Heart right ventricle (tissue), 16 donors: ENCODE measurements around the gene DDX20. TPM values are rescaled to one million over a fixed set of nuclear protein-coding genes. Genes with fewer than 3 reads are reported as not detected.

ENCODE experiments used
- ATAC-seq, 8 donors: fragments of 200-7000 bp; cut with Tn5 transposase; one replicate each; pipeline ENCODE4 v1.9.1; 2020; ENCODE audit warnings: mild to moderate bottlenecking in 8 of 8, moderate library complexity in 8 of 8, moderate number of reproducible peaks in 1 of 8
- DNase-seq, 2 donors: peaks; one replicate each; pipeline ENCODE4 v3.0.0-alpha.2; 2020
- H3K27ac ChIP-seq, 10 donors: fragments of 200-600 bp; sonication (generic) in 2 of 10; one replicate each; pipeline versions ENCODE4 v1.5.0 to v1.8.0; 2020 to 2022; ENCODE audit warnings: mild to moderate bottlenecking in 3 of 10
- H3K27me3 ChIP-seq, 7 donors: fragments of 200-600 bp; one replicate each; pipeline ENCODE4 v1.8.0; 2021 to 2022; ENCODE audit warnings: mild to moderate bottlenecking in 2 of 7
- H3K36me3 ChIP-seq, 9 donors: fragments of 200-600 bp; sonication (generic) in 1 of 9; one replicate each; pipeline versions ENCODE4 v1.5.0 to v1.8.0; 2020 to 2022; ENCODE audit warnings: mild to moderate bottlenecking in 2 of 9
- H3K4me1 ChIP-seq, 9 donors: fragments of 200-600 bp; sonication (generic) in 1 of 9; one replicate each; pipeline versions ENCODE4 v1.5.0 to v1.8.0; 2020 to 2022; ENCODE audit warnings: mild to moderate bottlenecking in 4 of 9
- H3K4me3 ChIP-seq, 10 donors: fragments of 200-600 bp; sonication (generic) in 2 of 10; one replicate each; pipeline versions ENCODE4 v1.5.0 to v1.8.0; 2020 to 2022; ENCODE audit warnings: mild to moderate bottlenecking in 7 of 10, moderate library complexity in 2 of 10
- H3K9me3 ChIP-seq, 11 donors: fragments of 200-600 bp in 10 of 11; sonication (generic) in 2 of 11; one replicate each; pipeline versions ENCODE4 v1.5.0 to v1.8.0; 2013 to 2022; ENCODE audit warnings: mild to moderate bottlenecking in 2 of 11, control low read depth in 1 of 11, moderate library complexity in 1 of 11
- CTCF ChIP-seq, 9 donors: fragments of 200-600 bp; sonication (generic) in 2 of 9; IDR thresholded peaks; one replicate each; pipeline versions ENCODE4 v1.5.0 to v1.8.0; 2021 to 2022; ENCODE audit warnings: antibody characterized with exemption in 9 of 9, mild to moderate bottlenecking in 5 of 9, moderate library complexity in 1 of 9
- WGBS, 2 donors: extraction: QIAGEN DNeasy Blood & Tissue Kit; methylation state at CpG; one replicate each; pipeline ENCODE4 v1.1.7; 2013; ENCODE audit warnings: inconsistent platforms in 1 of 2; 5-methylcytosine and 5-hydroxymethylcytosine counted together
- intact Hi-C, 10 donors: fragments of 100-400 bp; cut with DNase I; formaldehyde crosslinking; loops; one replicate each; pipeline versions ENCODE4 v1.11.1 to v1.14.2; 2022
- polyA plus RNA-seq, 2 donors: library from polyadenylated mRNA; stranded (reverse); fragments of 200-250 nt; gene quantifications; one replicate each; pipeline ENCODE4 v1.2.3, GENCODE V29; 2013
- total RNA-seq, 10 donors: library from RNA; stranded (reverse); fragmentation: NEBNext Ultra II Directional in 3 of 10; extraction: Animal tissue kit (Norgen Biotek cat#: 25700) in 3 of 10; gene quantifications; one replicate each; pipeline versions ENCODE4 v1.2.1 to v1.2.4, GENCODE V29; 2021 to 2023
- donor health status: Arrhythmogenic right ventricular cardiomyopathy.
- donor health status: ischemic (EF 13 %, LVEDD 7.1; RV severe dilation, severe dysfunction).
- donor health status: healthy with polysubstance abuse.
- donor health status: DM: no; HTN: yes; CAD: no.
- donor health status: DM: no; HTN: no; CAD: no.
- donor health status: ischemic (EF 25% LVEDD 6.9; RV normal size, moderate dysfunction).
- donor health status: ischemic (EF 25% LVEDD 5.7; RV mildly dilated, moderate dysfunction).
- donor health status: healthy.
- donor health status: DM: yes; HTN: yes; CAD: no.
- donor health status: Ischemic cardiomyopathy.
- donor health status: ischemic (EF 35%, LVEDD 5.7; RV mildly dilated, moderate dysfunction).
- donor health status: nonischemic (EF 11% LVEDD 7.7; RV severe dilation, severe dysfunction).
- donor health status: DM: yes; HTN: yes; CAD: no.
- donor health status: PGD.
- donor health status: ischemic (EF 29% LVEDD 5.4; RV normal size, mild dysfunction).
- donor health status: nonischemic (EF 23%, LVEDD 6.1; RV moderate dilation, normal function).

The DDX20 gene
- total and polyA plus RNA-seq, 12 donors, result 4.0 to 10.0 (median 6.4) TPM

DNA sequence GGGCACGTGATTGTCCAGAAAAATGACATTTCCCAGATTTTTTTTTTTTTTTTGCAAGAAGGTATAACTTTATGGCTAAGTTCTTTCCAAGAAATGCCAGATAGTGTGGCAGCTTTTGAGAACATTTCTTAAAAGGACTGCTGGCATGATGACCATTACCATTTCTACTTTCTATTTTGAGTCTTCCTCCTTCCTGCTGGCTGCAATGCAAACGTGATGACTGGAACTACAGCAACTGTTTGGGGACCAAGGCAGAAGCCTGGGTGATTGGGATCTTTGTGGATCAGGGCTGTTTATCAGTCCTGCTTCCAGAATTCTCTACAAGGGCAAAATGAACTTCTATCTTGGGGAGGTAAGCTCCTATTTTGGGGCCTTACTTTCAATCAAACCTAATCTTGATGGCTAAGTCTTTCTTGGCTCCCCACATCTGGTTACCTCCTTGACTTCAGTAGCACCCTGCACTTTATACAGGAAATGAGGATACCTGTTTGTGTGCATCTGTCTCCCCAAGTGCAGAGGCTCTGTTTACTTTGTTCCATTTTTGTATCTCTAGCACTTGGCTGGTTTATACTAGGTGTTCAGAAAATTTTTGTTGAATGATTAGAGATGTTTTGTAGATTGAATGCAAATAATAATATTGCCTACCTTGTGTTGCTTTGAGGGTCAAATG, 3.7 kb upstream of the DDX20 start:
- no peak for ATAC-seq
- intact Hi-C loops, result loop anchor here in 2 of 10 donors (5.0 to 10.0 kb wide), 2 partner anchors 35 to 247 kb away; partner anchors contain the start of genes ADORA3 (in 1 of the 2) and TMIGD3 (in 1 of the 2)
- Histone ChIP-seq H3K27me3 (no peaks in the 10 kb centered on the region), H3K4me1 (peaks cover 0 to 34% (median 16%) of the 10 kb centered on the region in 9 donors), H3K27ac (no peak overlapping the region), H3K36me3 (peaks cover 0 to 3% (median 0%) of the 10 kb centered on the region in 9 donors), H3K9me3 (no peaks in the 10 kb centered on the region), H3K4me3 (no peak overlapping the region)
- WGBS, 2 donors, result 44 to 57% methylated on average over 2 of the region's 2 CpGs
- no peak for DNase-seq
- no peak for TF ChIP-seq CTCF (IDR thresholded peaks at IDR 0.05)

GRCh38 chr1:111754984-111755330, 744 bp upstream of the DDX20 start:
- Histone ChIP-seq H3K27ac (peak overlapping the region; percentile 73 to 96 (median 92)), H3K9me3 (no peaks in the 10 kb centered on the region), H3K4me3 (peak overlapping the region; percentile 58 to 90 (median 80)), H3K4me1 (peaks cover 0 to 47% (median 21%) of the 10 kb centered on the region in 9 donors), H3K36me3 (peaks cover 0 to 30% (median 10%) of the 10 kb centered on the region in 9 donors), H3K27me3 (no peaks in the 10 kb centered on the region)
- no peak for TF ChIP-seq CTCF (IDR thresholded peaks at IDR 0.05)
- intact Hi-C loops, result loop anchor here in 8 of 10 donors (1.0 to 10.0 kb wide), 9 partner anchors 16 to 273 kb away; partner anchors contain the start of genes ADORA3 (in 1 of the 8), INKA2 (in 1 of the 8) and TMIGD3 (in 1 of the 8)
- ATAC-seq (peak in 7 of 8 donors; percentile 16 to 66 (median 42)), DNase-seq (peak; percentile 46 to 66)
- 0% methylated on average over 12 of the region's 12 CpGs for WGBS, 2 donors

GRCh38 chr1:111756124-111756513, 418 bp downstream of the DDX20 start:
- Histone ChIP-seq H3K36me3 (peaks cover 0 to 42% (median 16%) of the 10 kb centered on the region in 9 donors), H3K27ac (peak overlapping the region; percentile 73 to 96 (median 92)), H3K4me3 (peak overlapping the region; percentile 58 to 90 (median 80)), H3K4me1 (peaks cover 0 to 47% (median 21%) of the 10 kb centered on the region in 9 donors), H3K9me3 (no peaks in the 10 kb centered on the region), H3K27me3 (no peaks in the 10 kb centered on the region)
- intact Hi-C loops, result loop anchor here in 5 of 10 donors (5.0 to 10.0 kb wide), 5 partner anchors 39 to 274 kb away; partner anchors contain the start of genes ADORA3 (in 1 of the 5) and TMIGD3 (in 1 of the 5)
- DNase-seq, result no peak
- no peak for TF ChIP-seq CTCF (IDR thresholded peaks at IDR 0.05)
- peak in 4 of 8 donors; percentile 8 to 59 (median 17) for ATAC-seq
- 0 to 1% methylated on average over 35 of the region's 35 CpGs for WGBS, 2 donors

GRCh38 chr1:111758373-111758772, 2.7 kb downstream of the DDX20 start:
- H3K27ac ChIP-seq, result no peak overlapping the region
- no peak for TF ChIP-seq CTCF (IDR thresholded peaks at IDR 0.05)
- intact Hi-C loops, result loop anchor here in 5 of 10 donors (5.0 to 10.0 kb wide), 5 partner anchors 41 to 276 kb away; partner anchors contain the start of genes ADORA3 (in 1 of the 5) and TMIGD3 (in 1 of the 5)
- H3K36me3 ChIP-seq, result peaks cover 0 to 64% (median 31%) of the 10 kb centered on the region in 9 donors
- no peak for DNase-seq
- no peaks in the 10 kb centered on the region for H3K27me3 ChIP-seq
- H3K4me1 ChIP-seq, result peaks cover 0 to 34% (median 21%) of the 10 kb centered on the region in 9 donors
- 67 to 75% methylated on average over 2 of the region's 2 CpGs for WGBS, 2 donors
- H3K4me3 ChIP-seq, result no peak overlapping the region
- ATAC-seq, result no peak
- H3K9me3 ChIP-seq, result no peaks in the 10 kb centered on the region
